ENCODE measurements around the gene MAN1B1.

- no peak for TF ChIP-seq CTCF (optimal IDR thresholded peaks at IDR 0.05 in 1 of 3, IDR thresholded peaks at IDR 0.05 in 1 of 3, conservative IDR thresholded peaks at IDR 0.05 in 1 of 3; ENCODE audit: extremely low read depth in 1 of 3, insufficient read depth in 2 of 3, low read length in 3 of 3)
- no peak for TF ChIP-seq EZH2 (IDR thresholded peaks at IDR 0.05; ENCODE audit: low read length)
Measured at GRCh38 chr9:137145731-137146526, 59.1 kb downstream of the MAN1B1 start.

Data from keratinocyte (primary cell).